Measurements from ENCODE around the gene HCRTR1. TPM values are rescaled to one million over a fixed set of nuclear protein-coding genes. Genes with fewer than 3 reads are reported as not detected.

HCRTR1 gene
- total RNA-seq, 1 donor from 2014 or later = 0.53 TPM

DNA sequence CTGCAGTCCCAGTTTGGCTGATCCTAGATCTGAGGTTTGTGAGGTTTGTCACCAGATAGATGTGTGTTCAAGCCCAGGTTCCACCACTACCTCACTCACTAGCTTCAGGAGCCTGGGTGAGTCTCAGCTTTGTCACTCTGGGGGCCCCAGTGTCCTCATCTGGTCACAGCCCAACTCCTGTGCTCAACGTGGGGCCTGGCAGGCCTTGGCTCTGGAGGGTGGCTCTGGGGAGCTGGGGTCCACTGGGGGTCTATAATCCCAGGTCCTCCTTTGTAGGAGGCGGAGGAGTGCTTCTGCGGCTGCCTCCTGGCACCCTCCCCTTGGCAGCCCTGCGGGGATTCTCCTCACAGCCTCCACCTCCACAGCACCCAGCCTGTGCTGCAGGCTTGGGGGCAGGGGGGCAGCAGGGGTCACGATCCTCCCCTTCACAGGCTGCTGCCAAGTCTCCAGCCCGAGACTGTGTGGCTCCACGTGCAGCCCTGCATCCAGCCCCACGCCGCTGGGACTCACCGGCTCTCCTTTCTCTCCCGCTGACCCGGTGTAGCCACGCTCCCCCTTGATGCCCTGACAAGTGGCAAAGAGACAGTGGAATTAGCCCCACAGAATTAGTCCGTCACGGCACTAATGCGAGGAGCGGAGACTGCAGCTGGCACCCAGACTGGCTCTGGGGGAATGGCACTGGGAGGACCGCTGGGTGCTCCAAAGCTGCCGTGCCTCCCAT, 49.7 kb downstream of the HCRTR1 start:
- no peak for DNase-seq (ENCODE audit: low read depth, low spot score)

DNA sequence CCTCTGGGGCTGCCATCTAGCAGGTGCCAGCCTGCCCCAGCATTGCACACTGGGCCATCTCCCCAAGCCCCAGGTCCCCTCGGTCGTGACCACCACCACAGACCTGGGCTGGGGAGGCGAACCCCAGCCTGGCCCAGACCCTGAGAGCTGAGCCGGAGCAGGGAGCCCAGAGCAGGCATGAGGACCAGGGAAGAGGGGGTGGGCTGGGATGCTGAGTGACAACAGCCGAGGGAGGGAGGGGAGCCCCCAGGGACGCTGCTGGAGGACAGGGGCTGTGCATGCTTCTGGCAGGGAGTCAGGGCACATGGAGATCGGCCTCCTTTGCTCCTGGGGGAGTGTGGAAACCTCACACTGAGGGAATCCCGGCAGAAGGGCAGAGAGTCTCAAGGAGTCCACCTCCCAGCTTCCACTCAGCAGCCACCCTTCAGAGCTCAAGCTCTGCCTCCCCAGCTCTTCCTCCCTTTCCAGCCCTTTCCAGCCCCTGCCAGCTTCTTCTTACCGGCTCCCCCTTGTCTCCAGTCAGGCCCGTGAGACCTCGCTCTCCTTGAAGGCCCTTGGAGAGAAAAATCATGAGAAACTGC, 50.9 kb downstream of the HCRTR1 start:
- no peak for DNase-seq (ENCODE audit: low read depth, low spot score)

DNA sequence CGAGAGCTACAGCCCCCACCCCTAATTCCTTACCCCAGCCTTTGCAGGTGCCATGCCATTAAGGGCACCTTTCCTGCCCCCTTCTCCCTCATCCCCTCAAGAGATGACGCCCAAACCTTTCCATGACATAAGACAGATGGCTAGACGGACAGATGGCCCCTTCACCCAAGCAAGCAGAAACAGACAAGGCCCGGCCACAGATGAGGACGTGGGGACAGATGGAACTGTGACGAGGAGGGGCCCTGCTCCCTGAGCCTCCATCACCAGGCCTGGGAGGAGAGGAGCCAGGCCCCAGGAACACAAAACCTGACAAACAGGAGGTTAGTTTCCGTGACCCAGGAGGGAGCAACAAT, 51.9 kb downstream of the HCRTR1 start:
- DNase-seq (ENCODE audit: low read depth, low spot score) = no peak

DNA sequence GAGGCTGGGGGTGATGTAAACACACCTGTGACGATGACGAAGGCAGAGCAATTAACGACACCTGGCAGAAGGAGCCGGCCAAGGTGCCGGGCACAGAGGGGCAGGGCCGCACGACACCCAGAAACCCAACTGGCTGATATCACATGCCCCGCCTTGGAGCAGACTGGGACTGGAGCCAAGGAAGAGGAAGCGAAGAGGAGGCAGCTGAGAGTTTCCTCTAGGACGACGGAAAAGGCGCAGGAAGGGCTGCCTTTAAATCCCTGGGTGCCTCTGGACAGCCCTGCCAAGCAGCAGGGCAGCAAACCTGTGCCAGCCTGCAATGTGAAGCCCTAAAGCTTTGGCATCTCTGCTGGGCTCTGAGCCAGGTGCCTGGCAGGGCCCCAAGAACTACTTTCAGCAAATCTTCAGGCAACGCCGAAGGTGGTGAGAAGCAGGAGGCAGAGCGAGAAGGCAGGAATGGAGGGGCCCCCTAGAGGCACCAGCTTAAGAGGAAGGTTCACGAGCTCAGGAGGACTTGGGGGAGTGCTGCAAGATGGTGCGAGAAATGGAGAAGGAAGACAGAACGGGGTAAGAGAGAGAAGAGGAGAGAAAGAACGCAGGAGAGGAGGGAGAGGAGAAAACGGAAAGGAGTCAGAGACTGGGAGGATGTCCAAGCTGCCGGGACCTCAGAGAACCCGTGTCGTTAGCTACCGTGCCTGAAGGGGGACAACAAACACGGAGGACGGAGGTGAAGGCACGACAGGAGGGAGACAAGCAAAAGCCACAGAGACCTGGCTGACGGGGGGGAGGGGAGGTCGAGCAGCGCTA, 52.5 kb downstream of the HCRTR1 start:
- peak; percentile 17 for DNase-seq (ENCODE audit: low read depth, low spot score)

DNA sequence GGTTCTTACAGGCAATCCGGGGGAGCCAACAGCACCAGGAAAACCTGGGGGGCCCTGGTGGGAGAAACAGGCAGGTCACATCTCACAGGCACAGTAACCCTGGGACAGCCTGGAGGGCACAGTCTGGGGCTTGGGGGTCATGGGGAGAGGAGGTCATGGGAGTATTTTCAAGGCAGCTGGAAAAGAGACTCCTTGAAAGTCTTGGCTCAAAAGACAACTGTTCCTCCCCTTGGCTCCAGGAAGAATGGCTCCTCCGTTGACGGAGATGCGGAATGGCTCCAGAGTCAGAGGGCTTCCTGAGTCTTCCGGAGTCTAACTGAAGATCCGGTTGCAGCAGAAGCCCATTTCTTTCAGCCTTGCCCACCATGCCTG, 53.1 kb downstream of the HCRTR1 start:
- DNase-seq (ENCODE audit: low read depth, low spot score) = no peak

DNA sequence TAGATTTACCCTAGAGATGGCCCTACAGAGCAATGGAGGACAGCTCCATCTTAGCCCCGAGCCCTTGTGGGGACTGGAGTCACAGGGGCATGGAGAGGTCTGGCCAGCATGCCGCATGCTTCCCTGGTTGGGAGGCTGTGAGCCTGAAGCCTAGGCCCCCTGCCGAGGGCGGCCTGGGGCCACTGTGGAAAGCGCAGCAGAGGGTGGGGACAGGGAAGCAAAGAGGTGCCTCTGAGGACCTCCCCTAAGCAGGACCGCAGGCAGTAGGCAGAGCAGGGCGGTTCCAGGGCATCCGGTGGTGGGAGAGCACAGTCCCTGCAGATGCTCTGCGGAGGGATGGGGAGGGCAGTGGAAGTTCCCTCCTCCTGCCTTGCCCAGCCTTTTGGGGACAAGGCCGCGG, 53.7 kb downstream of the HCRTR1 start:
- DNase-seq (ENCODE audit: low read depth, low spot score) = no peak

DNA sequence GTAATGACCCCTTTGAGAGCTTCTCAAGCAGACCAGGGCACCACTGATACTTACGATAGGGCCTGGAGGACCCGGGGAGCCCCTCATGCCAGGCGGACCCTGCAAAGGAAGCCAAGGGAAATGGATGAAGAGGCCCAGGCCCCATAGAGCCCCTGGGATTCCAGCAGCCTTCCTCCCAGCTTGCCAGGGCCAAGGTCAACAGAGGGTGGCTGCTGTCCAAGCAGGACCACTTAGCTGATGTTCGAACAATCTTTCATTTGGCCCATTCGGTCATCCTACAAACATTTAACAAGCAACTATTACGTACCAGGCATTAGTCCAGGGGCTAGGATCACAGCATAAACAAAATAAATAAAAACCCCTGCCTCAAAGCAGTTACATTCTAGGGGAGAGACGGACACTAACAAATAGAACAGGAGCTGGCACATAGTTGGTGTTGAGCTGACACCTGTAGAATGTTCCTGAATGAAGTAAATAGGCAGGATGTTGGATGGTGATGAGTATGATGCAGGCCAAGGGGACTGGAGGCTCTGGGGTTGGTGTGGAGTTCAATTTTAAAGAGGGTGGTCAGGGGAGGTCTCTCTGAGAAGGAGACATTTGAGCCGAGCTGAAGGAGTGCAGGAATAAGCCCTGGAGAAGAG, 54.2 kb downstream of the HCRTR1 start:
- no peak for DNase-seq (ENCODE audit: low read depth, low spot score)

DNA sequence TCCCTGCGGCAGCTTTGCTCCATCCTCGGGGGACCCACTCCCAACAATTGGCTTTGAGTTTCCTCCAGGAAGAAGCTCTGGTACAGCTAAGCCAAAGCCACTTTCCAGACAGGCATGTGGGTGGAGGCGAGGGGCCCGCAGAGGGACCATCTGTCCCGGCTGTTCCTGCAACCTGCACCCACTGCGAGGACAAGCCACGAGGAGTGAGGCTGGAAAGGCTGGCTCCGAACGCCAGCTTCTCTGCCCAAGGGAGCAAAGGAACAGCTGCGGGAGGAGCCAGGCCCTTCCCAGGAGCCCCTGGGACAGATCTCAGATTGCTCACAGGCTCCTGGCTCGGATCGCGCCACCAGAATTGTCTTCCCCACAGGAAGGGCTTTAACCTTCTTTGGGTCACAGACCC, 55.5 kb downstream of the HCRTR1 start:
- no peak for DNase-seq (ENCODE audit: low read depth, low spot score)

DNA sequence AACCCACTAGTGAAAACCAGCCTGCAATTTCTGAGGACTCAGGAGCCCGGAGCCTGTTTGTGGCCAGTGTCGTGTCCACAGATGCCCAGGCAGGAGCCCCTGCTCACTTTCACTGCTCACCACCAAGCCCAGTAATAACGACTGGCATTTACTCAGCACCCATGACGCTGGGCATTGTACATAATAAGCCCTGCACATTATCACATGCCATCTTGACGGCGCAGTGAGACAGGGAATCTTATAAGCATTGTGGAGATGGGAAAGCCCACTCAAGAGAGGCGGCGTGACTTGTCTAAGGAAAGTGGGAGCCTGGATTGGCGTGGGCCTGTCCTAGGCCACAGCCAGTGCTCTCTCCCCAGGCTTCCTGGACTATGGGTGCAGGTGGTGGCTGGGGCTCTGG, 55.9 kb downstream of the HCRTR1 start:
- no peak for DNase-seq (ENCODE audit: low read depth, low spot score)

DNA sequence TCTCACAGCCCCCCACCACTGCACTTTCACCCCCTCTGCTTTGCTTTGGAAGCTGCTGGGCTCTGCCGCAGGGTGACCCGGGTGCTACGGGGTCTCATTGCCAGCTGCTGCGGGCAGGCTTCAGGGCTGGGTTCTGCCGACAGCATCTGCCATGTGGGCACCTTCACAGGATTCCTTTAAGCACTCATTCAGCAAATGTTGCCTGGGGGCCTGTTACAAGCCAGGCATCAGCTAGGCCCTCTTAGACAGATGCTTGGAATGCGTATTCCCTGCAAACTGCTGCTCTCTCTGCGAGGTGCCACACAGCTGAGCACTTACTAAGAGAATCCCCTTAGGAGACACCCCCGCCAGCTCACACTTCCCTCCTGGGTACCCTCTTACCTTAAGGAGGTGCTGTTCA, 57.1 kb downstream of the HCRTR1 start:
- DNase-seq (ENCODE audit: low read depth, low spot score) = no peak

DNA sequence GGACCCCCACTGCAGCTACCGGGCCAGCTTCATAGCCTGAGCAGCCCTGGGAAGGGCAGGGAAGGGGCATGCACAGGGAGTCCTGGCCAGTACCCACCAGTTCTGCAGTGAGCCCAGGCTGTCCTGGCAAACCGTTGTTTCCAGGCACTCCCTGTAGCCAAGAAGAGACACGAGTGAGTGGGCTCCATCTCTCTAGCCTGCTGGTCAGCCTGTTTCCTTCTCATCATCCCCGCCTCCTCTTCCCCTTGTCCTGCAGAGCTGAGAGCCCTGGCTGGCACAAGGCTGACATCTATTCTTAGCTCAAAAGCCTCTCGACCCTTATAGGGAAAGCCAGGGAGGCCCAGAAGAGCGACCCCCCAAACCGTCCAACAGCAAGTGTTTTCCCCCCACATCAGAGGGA, 57.7 kb downstream of the HCRTR1 start:
- DNase-seq (ENCODE audit: low read depth, low spot score) = no peak

DNA sequence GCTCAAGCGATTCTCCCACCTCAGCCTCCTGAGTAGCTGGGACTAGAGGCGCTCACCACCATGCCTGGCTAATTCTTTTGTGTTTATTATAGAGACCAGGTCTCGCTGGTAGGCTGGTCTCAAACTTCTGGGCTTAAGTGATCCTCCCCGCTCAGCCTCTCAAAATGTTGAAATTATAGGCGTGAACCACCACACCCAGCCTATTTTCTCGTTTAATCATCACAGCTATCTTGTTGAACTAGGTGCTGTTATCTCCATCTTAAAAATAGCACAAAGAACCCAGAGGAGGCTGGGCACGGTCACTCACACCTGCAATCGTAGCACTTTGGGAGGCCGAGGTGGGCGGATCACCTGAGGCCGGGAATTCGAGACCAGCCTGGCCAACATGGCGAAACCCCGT, 58.3 kb downstream of the HCRTR1 start:
- no peak for DNase-seq (ENCODE audit: low read depth, low spot score)

Other genes with a start within 250 kb of the HCRTR1 start
- 0.26 and 0.35 TPM in 2 replicates for gene FABP3, start 244.6 kb upstream of the HCRTR1 start, total RNA-seq
- gene SERINC2, start 204.5 kb upstream of the HCRTR1 start, total RNA-seq = 1.3 and 2.4 TPM in 2 replicates
- 373 and 383 TPM in 2 replicates for gene TINAGL1, start 41.2 kb upstream of the HCRTR1 start, total RNA-seq
- gene PEF1, start 27.2 kb downstream of the HCRTR1 start, total RNA-seq = 99.4 and 133 TPM in 2 replicates
- gene COL16A1, start 86.3 kb downstream of the HCRTR1 start, total RNA-seq = 0.33 and 0.53 TPM in 2 replicates
- gene ADGRB2, start 146.7 kb downstream of the HCRTR1 start, total RNA-seq = 0.85 and 0.92 TPM in 2 replicates
- gene SPOCD1, start 198.3 kb downstream of the HCRTR1 start, total RNA-seq = 32.6 and 74.8 TPM in 2 replicates

All from pulmonary artery endothelial cell (primary cell).